ENCODE results near the gene GRIN3A.

The GRIN3A gene

DNA sequence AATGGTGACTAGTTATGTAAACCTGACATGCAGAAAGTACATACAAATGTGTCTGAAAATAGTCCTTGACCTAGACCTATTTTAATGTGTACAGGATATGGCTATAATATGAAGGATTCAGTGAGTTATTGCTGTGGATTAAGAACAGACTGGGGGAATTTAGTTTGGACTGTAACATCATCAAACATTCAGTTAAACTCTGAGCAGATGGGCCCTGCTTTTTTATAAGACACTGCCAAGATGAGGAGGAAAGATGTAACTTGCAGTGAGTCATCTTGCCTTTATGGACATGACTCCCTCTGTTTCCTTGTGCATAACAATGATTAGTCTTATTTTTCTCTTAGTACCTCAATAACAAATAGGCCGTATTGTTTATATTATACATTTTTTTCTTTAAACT lies 155.9 kb downstream of the GRIN3A start:
- no peaks in the 10 kb centered on the region for H3K27me3 ChIP-seq (ENCODE audit: insufficient read depth, insufficient read length)
- no peaks in the 10 kb centered on the region for H3K36me3 ChIP-seq (ENCODE audit: insufficient read depth, insufficient read length, low read length)
- DNase-seq (ENCODE audit: low read depth, low spot score) = no peak
- no peaks in the 10 kb centered on the region for H3K9me3 ChIP-seq (ENCODE audit: insufficient read depth, low read length)
- H3K4me1 ChIP-seq (ENCODE audit: insufficient read depth, insufficient read length) = peaks cover 2% of the 10 kb centered on the region
- H3K9ac ChIP-seq (ENCODE audit: insufficient read length, low read depth) = no peak overlapping the region
- H3K4me3 ChIP-seq (ENCODE audit: insufficient read length, low read depth) = no peak overlapping the region
- no peak for TF ChIP-seq SUZ12 (IDR thresholded peaks at IDR 0.05; ENCODE audit: extremely low read depth, insufficient read depth, insufficient read length)
- no peak for TF ChIP-seq ZNF274 (IDR thresholded peaks at IDR 0.05; ENCODE audit: low read depth, low read length)
- TF ChIP-seq YY1 (IDR thresholded peaks at IDR 0.05; ENCODE audit: insufficient read depth, insufficient read length) = no peak

DNA sequence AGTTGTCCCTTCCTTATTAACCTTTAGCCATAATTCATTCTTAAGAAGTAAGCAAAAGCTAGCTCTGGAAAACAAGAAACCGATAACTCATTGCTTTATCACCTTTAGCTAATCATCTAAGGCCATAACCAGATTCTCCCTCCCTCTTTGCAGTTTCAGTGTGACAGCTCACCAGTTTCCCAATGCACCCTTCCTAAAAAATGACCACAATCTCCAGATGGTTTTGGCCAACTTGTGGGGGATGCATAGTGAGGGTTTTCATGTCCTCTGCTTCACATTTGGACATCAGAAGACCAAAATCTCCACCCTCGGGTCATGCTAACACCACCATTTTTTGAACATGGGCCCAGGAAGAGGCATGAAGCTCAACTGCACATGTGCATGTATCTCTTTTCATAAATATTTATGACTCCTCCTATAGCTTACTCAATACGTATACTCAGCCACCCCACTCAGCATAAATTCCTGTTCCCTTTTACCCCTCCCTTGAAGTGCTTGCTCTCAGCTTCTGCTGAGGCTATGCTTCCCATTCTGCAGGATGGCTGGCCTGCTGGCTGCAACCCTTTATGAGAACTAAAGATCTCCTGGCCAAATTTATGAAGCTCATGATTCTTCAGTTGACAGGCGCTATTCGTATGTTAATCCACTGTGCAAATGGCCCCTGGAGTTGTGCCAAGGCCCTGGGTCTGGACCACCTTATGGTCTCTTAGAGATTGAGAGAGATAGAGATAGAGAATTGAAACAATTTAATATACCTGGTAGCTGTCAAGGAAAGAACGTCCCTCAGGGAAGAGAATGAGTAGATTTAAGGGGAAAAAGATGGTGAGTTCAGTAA lies 158.5 kb downstream of the GRIN3A start:
- TF ChIP-seq ZNF274 (IDR thresholded peaks at IDR 0.05; ENCODE audit: low read depth, low read length) (no peak), YY1 (IDR thresholded peaks at IDR 0.05; ENCODE audit: insufficient read depth, insufficient read length) (no peak), SUZ12 (IDR thresholded peaks at IDR 0.05; ENCODE audit: extremely low read depth, insufficient read depth, insufficient read length) (no peak)
- DNase-seq (ENCODE audit: low read depth, low spot score) = no peak

DNA sequence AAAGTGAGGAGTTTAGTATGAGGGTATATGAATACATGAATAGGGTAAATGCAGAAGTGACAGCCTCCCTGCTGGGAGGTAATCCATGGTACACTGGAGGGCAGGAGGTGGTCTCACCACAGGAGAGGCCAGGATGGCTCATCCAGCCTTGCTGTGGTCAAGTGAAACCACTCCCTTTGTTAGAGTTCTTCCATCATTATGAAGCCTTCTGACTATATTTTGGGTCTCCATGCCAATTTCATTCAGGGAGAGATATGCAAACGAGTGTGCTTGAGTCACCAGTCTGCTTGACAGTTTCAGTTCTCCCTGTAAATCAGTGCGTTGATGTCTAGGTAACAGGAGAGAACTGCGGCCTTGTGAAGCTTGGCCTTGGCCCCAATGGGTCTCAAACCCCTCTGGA lies 160.1 kb downstream of the GRIN3A start:
- H3K4me1 ChIP-seq (ENCODE audit: insufficient read depth, insufficient read length) = no peaks in the 10 kb centered on the region
- no peaks in the 10 kb centered on the region for H3K9me3 ChIP-seq (ENCODE audit: insufficient read depth, low read length)
- H3K4me3 ChIP-seq (ENCODE audit: insufficient read length, low read depth) = no peak overlapping the region
- H3K9ac ChIP-seq (ENCODE audit: insufficient read length, low read depth) = no peak overlapping the region
- no peak for TF ChIP-seq YY1 (IDR thresholded peaks at IDR 0.05; ENCODE audit: insufficient read depth, insufficient read length)
- no peak for TF ChIP-seq SUZ12 (IDR thresholded peaks at IDR 0.05; ENCODE audit: extremely low read depth, insufficient read depth, insufficient read length)
- TF ChIP-seq ZNF274 (IDR thresholded peaks at IDR 0.05; ENCODE audit: low read depth, low read length) = no peak
- no peaks in the 10 kb centered on the region for H3K36me3 ChIP-seq (ENCODE audit: insufficient read depth, insufficient read length, low read length)
- no peak for DNase-seq (ENCODE audit: low read depth, low spot score)
- no peaks in the 10 kb centered on the region for H3K27me3 ChIP-seq (ENCODE audit: insufficient read depth, insufficient read length)

More for the DNA sequence above, 158.5 kb downstream of the GRIN3A start:
- H3K4me3 ChIP-seq (ENCODE audit: insufficient read length, low read depth) = no peak overlapping the region
- no peaks in the 10 kb centered on the region for H3K27me3 ChIP-seq (ENCODE audit: insufficient read depth, insufficient read length)
- H3K36me3 ChIP-seq (ENCODE audit: insufficient read depth, insufficient read length, low read length) = no peaks in the 10 kb centered on the region
- H3K9ac ChIP-seq (ENCODE audit: insufficient read length, low read depth) = no peak overlapping the region
- peaks cover 2% of the 10 kb centered on the region for H3K4me1 ChIP-seq (ENCODE audit: insufficient read depth, insufficient read length)
- no peaks in the 10 kb centered on the region for H3K9me3 ChIP-seq (ENCODE audit: insufficient read depth, low read length)

DNA sequence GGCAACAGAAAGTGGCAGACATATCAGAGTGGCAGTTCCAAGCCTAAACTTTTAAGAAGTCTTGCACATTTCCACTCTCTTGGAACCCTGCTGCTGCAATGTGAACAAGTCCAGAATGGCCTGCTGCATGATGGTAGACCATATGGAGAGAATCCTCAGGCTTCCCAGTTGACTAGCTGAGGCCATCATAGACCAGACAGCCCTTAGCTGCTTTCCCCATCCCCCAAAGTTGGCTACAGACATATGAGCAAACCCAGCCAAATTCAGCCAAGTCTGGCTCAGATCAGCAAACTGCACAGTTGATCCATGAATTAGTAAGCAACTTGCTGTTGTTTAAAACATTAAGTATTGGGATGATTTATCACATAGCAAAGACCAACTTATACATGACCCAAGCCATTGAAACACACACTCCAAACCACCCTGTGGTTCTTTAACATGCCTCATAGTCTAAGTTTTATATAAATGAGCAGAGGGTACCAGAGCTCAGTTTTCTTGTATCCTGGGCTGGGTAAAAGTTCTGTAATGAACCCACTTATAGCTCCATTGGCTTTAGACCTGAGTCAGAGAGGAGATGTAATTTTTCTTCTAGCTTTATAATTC lies 163.6 kb downstream of the GRIN3A start:
- no peak for DNase-seq (ENCODE audit: low read depth, low spot score)
- no peak overlapping the region for H3K4me3 ChIP-seq (ENCODE audit: insufficient read length, low read depth)
- H3K9me3 ChIP-seq (ENCODE audit: insufficient read depth, low read length) = peaks cover 8% of the 10 kb centered on the region; the same call in 1 of the 2 replicates
- H3K36me3 ChIP-seq (ENCODE audit: insufficient read depth, insufficient read length, low read length) = peaks cover 3% of the 10 kb centered on the region
- H3K9ac ChIP-seq (ENCODE audit: insufficient read length, low read depth) = no peak overlapping the region
- no peaks in the 10 kb centered on the region for H3K27me3 ChIP-seq (ENCODE audit: insufficient read depth, insufficient read length)
- TF ChIP-seq SUZ12 (IDR thresholded peaks at IDR 0.05; ENCODE audit: extremely low read depth, insufficient read depth, insufficient read length) = no peak
- no peaks in the 10 kb centered on the region for H3K4me1 ChIP-seq (ENCODE audit: insufficient read depth, insufficient read length)

DNA sequence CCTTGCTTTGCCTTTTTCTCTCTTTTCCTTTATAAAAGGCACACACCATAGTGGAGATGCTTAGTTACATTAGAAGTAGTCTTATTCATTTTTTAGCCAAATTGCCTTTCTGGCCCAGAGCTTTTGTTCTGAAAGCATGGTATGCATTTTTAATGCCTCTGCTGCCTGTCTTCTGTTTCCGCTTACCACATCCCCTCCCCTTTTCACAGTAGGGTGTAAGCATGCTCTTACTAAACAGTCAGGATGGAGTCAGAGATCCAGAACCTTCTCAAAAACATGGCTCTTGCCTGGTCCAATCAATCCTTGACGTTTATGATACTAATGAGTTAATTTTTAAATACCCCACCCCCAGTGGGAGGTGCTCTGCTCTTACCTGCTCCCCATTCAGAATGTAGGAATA lies 166.1 kb downstream of the GRIN3A start:
- Histone ChIP-seq H3K9ac (ENCODE audit: insufficient read length, low read depth) (no peak overlapping the region), H3K27me3 (ENCODE audit: insufficient read depth, insufficient read length) (no peaks in the 10 kb centered on the region), H3K9me3 (ENCODE audit: insufficient read depth, low read length) (peaks cover 8% of the 10 kb centered on the region; the same call in 1 of the 2 replicates), H3K4me1 (ENCODE audit: insufficient read depth, insufficient read length) (no peaks in the 10 kb centered on the region), H3K36me3 (ENCODE audit: insufficient read depth, insufficient read length, low read length) (peaks cover 23% of the 10 kb centered on the region), H3K4me3 (ENCODE audit: insufficient read length, low read depth) (no peak overlapping the region)
- TF ChIP-seq ZNF274 (IDR thresholded peaks at IDR 0.05; ENCODE audit: low read depth, low read length) (no peak), SUZ12 (IDR thresholded peaks at IDR 0.05; ENCODE audit: extremely low read depth, insufficient read depth, insufficient read length) (no peak), YY1 (IDR thresholded peaks at IDR 0.05; ENCODE audit: insufficient read depth, insufficient read length) (no peak)
- DNase-seq (ENCODE audit: low read depth, low spot score) = no peak

DNA sequence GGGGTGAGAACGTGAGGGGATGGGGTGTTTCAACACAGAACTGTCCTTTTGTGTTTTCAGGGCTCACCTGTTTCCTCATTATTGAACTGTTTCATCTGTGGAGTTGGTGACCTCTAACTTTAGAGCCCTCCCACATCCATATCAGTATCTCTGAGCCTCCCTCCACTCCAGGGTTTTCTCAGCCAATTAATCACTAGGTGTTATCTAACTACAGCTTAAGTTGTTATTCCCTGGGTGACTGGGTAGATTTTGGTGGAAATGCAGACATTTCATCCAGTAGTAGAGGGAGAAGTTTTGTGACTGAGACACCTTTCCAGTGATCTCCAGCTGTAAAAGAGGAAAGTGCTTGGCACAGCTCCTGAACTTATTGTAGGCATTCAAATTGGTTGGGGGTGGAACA lies 167.3 kb downstream of the GRIN3A start:
- DNase-seq (ENCODE audit: low read depth, low spot score) = no peak
- TF ChIP-seq SUZ12 (IDR thresholded peaks at IDR 0.05; ENCODE audit: extremely low read depth, insufficient read depth, insufficient read length) (no peak), YY1 (IDR thresholded peaks at IDR 0.05; ENCODE audit: insufficient read depth, insufficient read length) (no peak), ZNF274 (IDR thresholded peaks at IDR 0.05; ENCODE audit: low read depth, low read length) (no peak)

DNA sequence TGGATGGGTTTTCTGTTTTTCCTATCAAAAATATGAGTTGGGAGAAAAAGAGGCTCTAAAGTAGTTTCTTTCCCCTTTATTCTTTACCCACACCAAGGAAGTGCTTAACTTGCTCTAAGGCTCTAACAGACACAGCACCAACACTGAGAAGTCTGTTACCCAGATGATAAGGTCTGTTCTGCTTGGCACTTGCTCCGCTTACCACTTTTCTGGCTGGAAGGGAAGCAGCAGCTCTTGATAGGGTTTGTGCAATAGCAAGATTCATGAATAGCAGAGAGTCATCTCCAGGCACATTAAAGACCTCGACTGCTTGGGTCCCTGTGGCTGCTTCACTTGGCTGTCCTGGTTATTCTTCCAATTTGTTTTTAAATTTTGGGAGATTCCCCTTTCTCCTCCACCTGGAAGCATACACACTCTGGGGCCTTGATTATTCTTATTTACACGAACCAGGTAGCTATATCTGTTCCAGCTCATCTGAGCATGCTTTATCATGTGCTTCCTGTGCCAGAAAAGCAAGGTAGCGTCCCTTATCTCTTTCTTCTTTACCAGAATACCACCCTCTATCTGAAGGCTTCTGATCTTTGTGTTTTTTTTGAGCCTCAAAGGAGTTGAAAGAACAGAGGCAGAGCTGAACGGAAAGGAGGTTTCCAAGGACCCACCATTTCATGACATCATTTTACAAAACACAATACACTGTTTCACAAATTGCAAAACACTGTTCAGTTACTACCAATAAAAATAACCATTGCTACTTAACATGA lies 168.5 kb downstream of the GRIN3A start:
- H3K36me3 ChIP-seq (ENCODE audit: insufficient read depth, insufficient read length, low read length) = peaks cover 43% of the 10 kb centered on the region

More for the DNA sequence above, 167.3 kb downstream of the GRIN3A start:
- no peaks in the 10 kb centered on the region for H3K4me1 ChIP-seq (ENCODE audit: insufficient read depth, insufficient read length)
- no peaks in the 10 kb centered on the region for H3K27me3 ChIP-seq (ENCODE audit: insufficient read depth, insufficient read length)
- H3K36me3 ChIP-seq (ENCODE audit: insufficient read depth, insufficient read length, low read length) = peaks cover 31% of the 10 kb centered on the region
- peaks cover 8% of the 10 kb centered on the region; the same call in 1 of the 2 replicates for H3K9me3 ChIP-seq (ENCODE audit: insufficient read depth, low read length)
- no peak overlapping the region for H3K9ac ChIP-seq (ENCODE audit: insufficient read length, low read depth)
- H3K4me3 ChIP-seq (ENCODE audit: insufficient read length, low read depth) = no peak overlapping the region

More for the DNA sequence above, 168.5 kb downstream of the GRIN3A start:
- peaks cover 8% of the 10 kb centered on the region; the same call in 1 of the 2 replicates for H3K9me3 ChIP-seq (ENCODE audit: insufficient read depth, low read length)
- TF ChIP-seq ZNF274 (IDR thresholded peaks at IDR 0.05; ENCODE audit: low read depth, low read length) (no peak), YY1 (IDR thresholded peaks at IDR 0.05; ENCODE audit: insufficient read depth, insufficient read length) (no peak), SUZ12 (IDR thresholded peaks at IDR 0.05; ENCODE audit: extremely low read depth, insufficient read depth, insufficient read length) (no peak)
- DNase-seq (ENCODE audit: low read depth, low spot score) = no peak
- H3K9ac ChIP-seq (ENCODE audit: insufficient read length, low read depth) = no peak overlapping the region
- no peaks in the 10 kb centered on the region for H3K4me1 ChIP-seq (ENCODE audit: insufficient read depth, insufficient read length)
- no peaks in the 10 kb centered on the region for H3K27me3 ChIP-seq (ENCODE audit: insufficient read depth, insufficient read length)
- H3K4me3 ChIP-seq (ENCODE audit: insufficient read length, low read depth) = no peak overlapping the region

Data from NT2/D1 (cell line).